NB4 (cell line): Measurements from ENCODE around the gene GRAMD1C.

Experiments used
- CTCF ChIP-seq: IDR thresholded peaks from one replicate; pipeline ENCODE4 v1.5.1; 2012; ENCODE audit warnings: low read depth, low read length
- MAX ChIP-seq: IDR thresholded peaks from 2 replicates; pipeline ENCODE4 v1.6.1; 2011; ENCODE audit warnings: low read depth, low read length
- MYC ChIP-seq: IDR thresholded peaks from 2 replicates; pipeline ENCODE4 v1.6.1; 2011; ENCODE audit warnings: low read depth, low read length
- POLR2A ChIP-seq: IDR thresholded peaks from 2 replicates; pipeline ENCODE4 v1.6.1; 2011; ENCODE audit warnings: mild to moderate bottlenecking; ENCODE audit not compliant: insufficient read length; ENCODE audit errors: extremely low read depth

- TF ChIP-seq POLR2A (no peak), CTCF (no peak), MAX (no peak), MYC (no peak)
Observed at GRCh38 chr3:113981803-113982202, 143.2 kb downstream of the GRAMD1C start.
